Measurements from ENCODE around the gene ATG9B. TPM values are rescaled to one million over a fixed set of nuclear protein-coding genes. Genes with fewer than 3 reads are reported as not detected.

ATG9B gene
- total and polyA plus RNA-seq, 4 donors: 0.78 to 2.8 (median 1.5) TPM

- H3K9me3 ChIP-seq (ENCODE audit: control insufficient read depth in 4 of 4, insufficient read depth in 3 of 4, low read length in 3 of 4): no peaks in the 10 kb centered on the region
- no peak overlapping the region for H3K9ac ChIP-seq (ENCODE audit: insufficient read depth in 1 of 2, low read length in 2 of 2)
- no peak overlapping the region for H3K27ac ChIP-seq (ENCODE audit: low read depth in 1 of 2, low read length in 1 of 2)
- TF ChIP-seq CTCF (IDR thresholded peaks at IDR 0.05; ENCODE audit: control extremely low read depth, extremely low read depth): no peak
- H3K4me3 ChIP-seq: no peak overlapping the region
- DNase-seq (no peak), ATAC-seq (ENCODE audit: insufficient read depth, low FRiP score) (no peak)
- 90 to 94% methylated on average over 38 of the region's 38 CpGs for WGBS, 2 donors
- peaks cover 0 to 5% (median 0%) of the 10 kb centered on the region in 3 donors for H3K27me3 ChIP-seq (ENCODE audit: control insufficient read depth in 3 of 3, insufficient read depth in 3 of 3, low read length in 2 of 3)
- peaks cover 0 to 6% (median 1%) of the 10 kb centered on the region in 4 donors for H3K36me3 ChIP-seq (ENCODE audit: control insufficient read depth in 4 of 4, insufficient read depth in 4 of 4, low read length in 4 of 4)
- H3K4me1 ChIP-seq (ENCODE audit: control insufficient read depth in 5 of 5, insufficient read depth in 5 of 5, low read length in 5 of 5): peaks cover 0 to 26% (median 5%) of the 10 kb centered on the region in 5 donors
Measured at GRCh38 chr7:151048911-151049463, 24.7 kb upstream of the ATG9B start.

GRCh38 chr7:151047976-151048815, 23.9 kb upstream of the ATG9B start, which contains the start of gene ASIC3:
TSS of gene ASIC3 (plus strand) at chr7:151048531. CDS start at chr7:151048886, 355 bp downstream.
- TF ChIP-seq CTCF (IDR thresholded peaks at IDR 0.05; ENCODE audit: control extremely low read depth, extremely low read depth): no peak
- 81 to 85% methylated on average over 22 of the region's 22 CpGs for WGBS, 2 donors
- peaks cover 0 to 5% (median 0%) of the 10 kb centered on the region in 3 donors for H3K27me3 ChIP-seq (ENCODE audit: control insufficient read depth in 3 of 3, insufficient read depth in 3 of 3, low read length in 2 of 3)
- H3K4me1 ChIP-seq (ENCODE audit: control insufficient read depth in 5 of 5, insufficient read depth in 5 of 5, low read length in 5 of 5): peaks cover 0 to 26% (median 5%) of the 10 kb centered on the region in 5 donors
- DNase-seq: no peak
- no peak within 1 kb of the TSS for H3K9ac ChIP-seq (ENCODE audit: insufficient read depth in 1 of 2, low read length in 2 of 2)
- no peak within 1 kb of the TSS for H3K4me3 ChIP-seq
- peaks cover 0 to 9% (median 1%) of the 10 kb centered on the region in 4 donors for H3K36me3 ChIP-seq (ENCODE audit: control insufficient read depth in 4 of 4, insufficient read depth in 4 of 4, low read length in 4 of 4)
- no peak within 1 kb of the TSS for H3K27ac ChIP-seq (ENCODE audit: low read depth in 1 of 2, low read length in 1 of 2)
- ATAC-seq (ENCODE audit: insufficient read depth, low FRiP score): no peak
- H3K9me3 ChIP-seq (ENCODE audit: control insufficient read depth in 4 of 4, insufficient read depth in 3 of 4, low read length in 3 of 4): peaks cover 0 to 2% (median 0%) of the 10 kb centered on the region in 4 donors

- Histone ChIP-seq H3K9ac (ENCODE audit: insufficient read depth in 1 of 2, low read length in 2 of 2) (no peak overlapping the region), H3K36me3 (ENCODE audit: control insufficient read depth in 4 of 4, insufficient read depth in 4 of 4, low read length in 4 of 4) (peaks cover 0 to 11% (median 3%) of the 10 kb centered on the region in 4 donors), H3K27me3 (ENCODE audit: control insufficient read depth in 3 of 3, insufficient read depth in 3 of 3, low read length in 2 of 3) (peaks cover 0 to 5% (median 0%) of the 10 kb centered on the region in 3 donors), H3K9me3 (ENCODE audit: control insufficient read depth in 4 of 4, insufficient read depth in 3 of 4, low read length in 3 of 4) (peaks cover 0 to 2% (median 0%) of the 10 kb centered on the region in 4 donors), H3K4me1 (ENCODE audit: control insufficient read depth in 5 of 5, insufficient read depth in 5 of 5, low read length in 5 of 5) (peaks cover 0 to 26% (median 5%) of the 10 kb centered on the region in 5 donors), H3K4me3 (no peak overlapping the region), H3K27ac (ENCODE audit: low read depth in 1 of 2, low read length in 1 of 2) (no peak overlapping the region)
- DNase-seq (peak; percentile 91 to 95 (median 92)), ATAC-seq (ENCODE audit: insufficient read depth, low FRiP score) (no peak)
- TF ChIP-seq CTCF (IDR thresholded peaks at IDR 0.05; ENCODE audit: control extremely low read depth, extremely low read depth): no peak
- whole genome bisulfite sequencing, 2 donors: 47 to 49% methylated on average over 14 of the region's 14 CpGs
Measured at GRCh38 chr7:151046603-151047573, 22.6 kb upstream of the ATG9B start.
